ENCODE measurements around the gene PAH. TPM values are rescaled to one million over a fixed set of nuclear protein-coding genes. Genes with fewer than 3 reads are reported as not detected.

Gene PAH
- total RNA-seq, 4 donors from 2014 or later = 0.58 to 1.2 (median 0.63) TPM; not detected in 1

GRCh38 chr12:102806592-102806991, 110.5 kb downstream of the PAH start:
- WGBS, 2 donors = 82 to 85% methylated on average over 2 of the region's 2 CpGs
- no peaks in the 10 kb centered on the region for H3K27me3 ChIP-seq
- intact Hi-C loops (cut with DNase I) = no loop called here
- no peak overlapping the region for H3K27ac ChIP-seq
- no peaks in the 10 kb centered on the region for H3K9me3 ChIP-seq
- H3K4me3 ChIP-seq (replicated peaks in 1 of 3) = no peak overlapping the region
- no peak for DNase-seq
- H3K36me3 ChIP-seq = no peaks in the 10 kb centered on the region
- H3K4me1 ChIP-seq = no peaks in the 10 kb centered on the region
- TF ChIP-seq POLR2A (IDR thresholded peaks at IDR 0.05) (no peak), CTCF (IDR thresholded peaks at IDR 0.05) (no peak)

- 34 to 53% methylated on average over 3 of the region's 3 CpGs for WGBS, 2 donors
- intact Hi-C loops (cut with DNase I) = no loop called here
- no peak overlapping the region for H3K27ac ChIP-seq
Measured at GRCh38 chr12:102806110-102806509, 110.9 kb downstream of the PAH start.

GRCh38 chr12:102800565-102800964, 116.5 kb downstream of the PAH start:
- H3K4me1 ChIP-seq = no peaks in the 10 kb centered on the region
- H3K9me3 ChIP-seq = no peaks in the 10 kb centered on the region
- intact Hi-C loops (cut with DNase I) = no loop called here
- no peaks in the 10 kb centered on the region for H3K27me3 ChIP-seq
- no peak for DNase-seq
- H3K36me3 ChIP-seq = no peaks in the 10 kb centered on the region
- no peak overlapping the region for H3K4me3 ChIP-seq (replicated peaks in 1 of 3)
- TF ChIP-seq CTCF (IDR thresholded peaks at IDR 0.05) (no peak), POLR2A (IDR thresholded peaks at IDR 0.05) (no peak)
- no peak overlapping the region for H3K27ac ChIP-seq

More at GRCh38 chr12:102806110-102806509, 110.9 kb downstream of the PAH start:
- H3K36me3 ChIP-seq = no peaks in the 10 kb centered on the region
- no peaks in the 10 kb centered on the region for H3K27me3 ChIP-seq
- no peak overlapping the region for H3K4me3 ChIP-seq (replicated peaks in 1 of 3)
- no peaks in the 10 kb centered on the region for H3K9me3 ChIP-seq
- no peak for DNase-seq
- H3K4me1 ChIP-seq = no peaks in the 10 kb centered on the region
- TF ChIP-seq CTCF (IDR thresholded peaks at IDR 0.05) = no peak
- TF ChIP-seq POLR2A (IDR thresholded peaks at IDR 0.05) = no peak

GRCh38 chr12:102799229-102799628, 117.8 kb downstream of the PAH start:
- Histone ChIP-seq H3K36me3 (no peaks in the 10 kb centered on the region), H3K9me3 (no peaks in the 10 kb centered on the region), H3K27ac (no peak overlapping the region), H3K4me3 (replicated peaks in 1 of 3) (no peak overlapping the region), H3K4me1 (no peaks in the 10 kb centered on the region), H3K27me3 (no peaks in the 10 kb centered on the region)
- no peak for TF ChIP-seq CTCF (IDR thresholded peaks at IDR 0.05)
- intact Hi-C loops (cut with DNase I) = no loop called here
- WGBS, 2 donors = 65 to 67% methylated on average over 9 of the region's 9 CpGs
- no peak for DNase-seq

- intact Hi-C loops (cut with DNase I) = no loop called here
- no peak for DNase-seq
- no peaks in the 10 kb centered on the region for H3K27me3 ChIP-seq
- no peaks in the 10 kb centered on the region for H3K4me1 ChIP-seq
- WGBS, 2 donors = 46 to 47% methylated on average over 5 of the region's 5 CpGs
- no peaks in the 10 kb centered on the region for H3K9me3 ChIP-seq
- H3K36me3 ChIP-seq = no peaks in the 10 kb centered on the region
- no peak for TF ChIP-seq CTCF (IDR thresholded peaks at IDR 0.05)
- no peak for TF ChIP-seq POLR2A (IDR thresholded peaks at IDR 0.05)
- no peak overlapping the region for H3K27ac ChIP-seq
- no peak overlapping the region for H3K4me3 ChIP-seq (replicated peaks in 1 of 3)
Measured at GRCh38 chr12:102797528-102797927, 119.5 kb downstream of the PAH start.

Measured in thyroid gland (tissue), 4 donors.